Heart left ventricle (tissue), 13 donors: Measurements from ENCODE around the gene LELP1.

Source experiments
- POLR2A ChIP-seq, 2 donors: fragments of 450-650 bp; IDR thresholded peaks; one replicate each; pipeline ENCODE4 v1.6.1; 2017; ENCODE audit warnings: antibody characterized with exemption in 2 of 2, mild to moderate bottlenecking in 2 of 2, moderate library complexity in 2 of 2
- TF ChIP-seq, protein P1 (sequence below), 12 donors: fragments of 200-600 bp; sonication (generic) in 4 of 12; IDR thresholded peaks; one replicate each; pipeline versions ENCODE4 v1.5.0 to v1.8.0; 2018 to 2022; ENCODE audit warnings: antibody characterized with exemption in 12 of 12, mild to moderate bottlenecking in 5 of 12
- donor health status: ischemic (EF 13 %, LVEDD 7.1; RV severe dilation, severe dysfunction).
- donor health status: DM: no; HTN: yes; CAD: no.
- donor health status: DM: no; HTN: no; CAD: no.
- donor health status: ischemic (EF 25% LVEDD 6.9; RV normal size, moderate dysfunction).
- donor health status: ischemic (EF 25% LVEDD 5.7; RV mildly dilated, moderate dysfunction).
- donor health status: ischemic (EF 35%, LVEDD 5.7; RV mildly dilated, moderate dysfunction).
- donor health status: nonischemic (EF 11% LVEDD 7.7; RV severe dilation, severe dysfunction).
- donor health status: DM: yes; HTN: yes; CAD: no.
- donor health status: PGD.
- donor health status: ischemic (EF 29% LVEDD 5.4; RV normal size, mild dysfunction).
- donor health status: nonischemic (EF 23%, LVEDD 6.1; RV moderate dilation, normal function).

DNA sequence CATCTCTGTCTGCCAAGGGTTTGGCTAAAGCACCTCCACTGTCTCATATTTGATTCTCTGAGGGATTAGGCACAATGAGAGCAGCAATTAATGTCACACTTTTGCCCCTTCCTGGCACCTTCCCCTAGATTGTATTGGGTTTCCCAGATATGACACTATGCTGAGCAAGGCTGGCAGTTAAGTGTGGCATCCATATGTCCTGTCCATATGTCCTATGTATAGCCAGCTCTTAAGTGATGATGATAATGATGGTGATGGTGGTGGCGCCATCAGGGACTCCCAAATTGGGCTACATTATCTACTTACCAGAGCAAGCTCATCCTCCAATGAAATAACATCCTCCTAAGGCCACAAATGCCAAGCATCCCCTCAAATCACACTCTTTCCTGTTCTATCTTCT lies 42.8 kb downstream of the LELP1 start:
- TF ChIP-seq, protein P1, sequence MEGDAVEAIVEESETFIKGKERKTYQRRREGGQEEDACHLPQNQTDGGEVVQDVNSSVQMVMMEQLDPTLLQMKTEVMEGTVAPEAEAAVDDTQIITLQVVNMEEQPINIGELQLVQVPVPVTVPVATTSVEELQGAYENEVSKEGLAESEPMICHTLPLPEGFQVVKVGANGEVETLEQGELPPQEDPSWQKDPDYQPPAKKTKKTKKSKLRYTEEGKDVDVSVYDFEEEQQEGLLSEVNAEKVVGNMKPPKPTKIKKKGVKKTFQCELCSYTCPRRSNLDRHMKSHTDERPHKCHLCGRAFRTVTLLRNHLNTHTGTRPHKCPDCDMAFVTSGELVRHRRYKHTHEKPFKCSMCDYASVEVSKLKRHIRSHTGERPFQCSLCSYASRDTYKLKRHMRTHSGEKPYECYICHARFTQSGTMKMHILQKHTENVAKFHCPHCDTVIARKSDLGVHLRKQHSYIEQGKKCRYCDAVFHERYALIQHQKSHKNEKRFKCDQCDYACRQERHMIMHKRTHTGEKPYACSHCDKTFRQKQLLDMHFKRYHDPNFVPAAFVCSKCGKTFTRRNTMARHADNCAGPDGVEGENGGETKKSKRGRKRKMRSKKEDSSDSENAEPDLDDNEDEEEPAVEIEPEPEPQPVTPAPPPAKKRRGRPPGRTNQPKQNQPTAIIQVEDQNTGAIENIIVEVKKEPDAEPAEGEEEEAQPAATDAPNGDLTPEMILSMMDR (IDR thresholded peaks at IDR 0.05): no peak
- TF ChIP-seq POLR2A (IDR thresholded peaks at IDR 0.05): no peak
